Heart right ventricle (tissue), 16 donors: ENCODE measurements around the gene TAGLN3. TPM values are rescaled to one million over a fixed set of nuclear protein-coding genes. Genes with fewer than 3 reads are reported as not detected.

Experiments used
- ATAC-seq, 8 donors: fragments of 200-7000 bp; cut with Tn5 transposase; one replicate each; pipeline ENCODE4 v1.9.1; 2020; ENCODE audit warnings: mild to moderate bottlenecking in 8 of 8, moderate library complexity in 8 of 8, moderate number of reproducible peaks in 1 of 8
- DNase-seq, 2 donors: peaks; one replicate each; pipeline ENCODE4 v3.0.0-alpha.2; 2020
- H3K27ac ChIP-seq, 10 donors: fragments of 200-600 bp; sonication (generic) in 2 of 10; one replicate each; pipeline versions ENCODE4 v1.5.0 to v1.8.0; 2020 to 2022; ENCODE audit warnings: mild to moderate bottlenecking in 3 of 10
- H3K27me3 ChIP-seq, 7 donors: fragments of 200-600 bp; one replicate each; pipeline ENCODE4 v1.8.0; 2021 to 2022; ENCODE audit warnings: mild to moderate bottlenecking in 2 of 7
- H3K36me3 ChIP-seq, 9 donors: fragments of 200-600 bp; sonication (generic) in 1 of 9; one replicate each; pipeline versions ENCODE4 v1.5.0 to v1.8.0; 2020 to 2022; ENCODE audit warnings: mild to moderate bottlenecking in 2 of 9
- H3K4me1 ChIP-seq, 9 donors: fragments of 200-600 bp; sonication (generic) in 1 of 9; one replicate each; pipeline versions ENCODE4 v1.5.0 to v1.8.0; 2020 to 2022; ENCODE audit warnings: mild to moderate bottlenecking in 4 of 9
- H3K4me3 ChIP-seq, 10 donors: fragments of 200-600 bp; sonication (generic) in 2 of 10; one replicate each; pipeline versions ENCODE4 v1.5.0 to v1.8.0; 2020 to 2022; ENCODE audit warnings: mild to moderate bottlenecking in 7 of 10, moderate library complexity in 2 of 10
- H3K9me3 ChIP-seq, 11 donors: fragments of 200-600 bp in 10 of 11; sonication (generic) in 2 of 11; one replicate each; pipeline versions ENCODE4 v1.5.0 to v1.8.0; 2013 to 2022; ENCODE audit warnings: mild to moderate bottlenecking in 2 of 11, control low read depth in 1 of 11, moderate library complexity in 1 of 11
- WGBS, 2 donors: extraction: QIAGEN DNeasy Blood & Tissue Kit; methylation state at CpG; one replicate each; pipeline ENCODE4 v1.1.7; 2013; ENCODE audit warnings: inconsistent platforms in 1 of 2; 5-methylcytosine and 5-hydroxymethylcytosine counted together
- intact Hi-C, 10 donors: fragments of 100-400 bp; cut with DNase I; formaldehyde crosslinking; loops; one replicate each; pipeline versions ENCODE4 v1.11.1 to v1.14.2; 2022
- long read RNA-seq, 3 donors: library from polyadenylated mRNA; unstranded; transcript quantifications; one replicate each; pipeline ENCODE4 v2.0.0, GENCODE V29; 2020 to 2021
- polyA plus RNA-seq, 2 donors: library from polyadenylated mRNA; stranded (reverse); fragments of 200-250 nt; gene quantifications; one replicate each; pipeline ENCODE4 v1.2.3, GENCODE V29; 2013
- total RNA-seq, 10 donors: library from RNA; stranded (reverse); fragmentation: NEBNext Ultra II Directional in 3 of 10; extraction: Animal tissue kit (Norgen Biotek cat#: 25700) in 3 of 10; gene quantifications; one replicate each; pipeline versions ENCODE4 v1.2.1 to v1.2.4, GENCODE V29; 2021 to 2023
- TF ChIP-seq, protein P1 (sequence below), 9 donors: fragments of 200-600 bp; sonication (generic) in 2 of 9; IDR thresholded peaks; one replicate each; pipeline versions ENCODE4 v1.5.0 to v1.8.0; 2021 to 2022; ENCODE audit warnings: antibody characterized with exemption in 9 of 9, mild to moderate bottlenecking in 5 of 9, moderate library complexity in 1 of 9
- donor health status: Arrhythmogenic right ventricular cardiomyopathy.
- donor health status: ischemic (EF 13 %, LVEDD 7.1; RV severe dilation, severe dysfunction).
- donor health status: healthy with polysubstance abuse.
- donor health status: DM: no; HTN: yes; CAD: no.
- donor health status: DM: no; HTN: no; CAD: no.
- donor health status: ischemic (EF 25% LVEDD 6.9; RV normal size, moderate dysfunction).
- donor health status: ischemic (EF 25% LVEDD 5.7; RV mildly dilated, moderate dysfunction).
- donor health status: healthy.
- donor health status: DM: yes; HTN: yes; CAD: no.
- donor health status: Ischemic cardiomyopathy.
- donor health status: ischemic (EF 35%, LVEDD 5.7; RV mildly dilated, moderate dysfunction).
- donor health status: nonischemic (EF 11% LVEDD 7.7; RV severe dilation, severe dysfunction).
- donor health status: DM: yes; HTN: yes; CAD: no.
- donor health status: PGD.
- donor health status: ischemic (EF 29% LVEDD 5.4; RV normal size, mild dysfunction).
- donor health status: nonischemic (EF 23%, LVEDD 6.1; RV moderate dilation, normal function).

The TAGLN3 gene
- total RNA-seq (1 to 10 TPM in 2 of 10 donors, under 1 TPM in 5, not detected in 3; 0.36 to 1.1 (median 0.58) TPM), polyA plus RNA-seq (under 1 TPM; 0.10 to 0.66 TPM)
- long read RNA-seq, donor 1, result 0 reads
- long read RNA-seq, donor 2, result 0 reads
- long read RNA-seq, donor 3, result 0 reads

- peak in 1 of 2 donors; percentile 12 for DNase-seq
- H3K27me3 ChIP-seq, result peaks cover 0 to 30% (median 0%) of the 10 kb centered on the region in 7 donors
- H3K4me1 ChIP-seq, result peaks cover 0 to 23% (median 13%) of the 10 kb centered on the region in 9 donors
- no peaks in the 10 kb centered on the region for H3K9me3 ChIP-seq
- peak in 7 of 8 donors; percentile 28 to 72 (median 56) for ATAC-seq
- H3K27ac ChIP-seq, result no peak within 1 kb of the TSS
- intact Hi-C loops, result loop anchor here in 1 of 10 donors (10.0 kb wide), 1 partner anchor 46 kb away; no protein-coding TSS in a partner anchor
- 2 to 5% methylated on average over 30 of the region's 30 CpGs for WGBS, 2 donors
- TF ChIP-seq, protein P1, sequence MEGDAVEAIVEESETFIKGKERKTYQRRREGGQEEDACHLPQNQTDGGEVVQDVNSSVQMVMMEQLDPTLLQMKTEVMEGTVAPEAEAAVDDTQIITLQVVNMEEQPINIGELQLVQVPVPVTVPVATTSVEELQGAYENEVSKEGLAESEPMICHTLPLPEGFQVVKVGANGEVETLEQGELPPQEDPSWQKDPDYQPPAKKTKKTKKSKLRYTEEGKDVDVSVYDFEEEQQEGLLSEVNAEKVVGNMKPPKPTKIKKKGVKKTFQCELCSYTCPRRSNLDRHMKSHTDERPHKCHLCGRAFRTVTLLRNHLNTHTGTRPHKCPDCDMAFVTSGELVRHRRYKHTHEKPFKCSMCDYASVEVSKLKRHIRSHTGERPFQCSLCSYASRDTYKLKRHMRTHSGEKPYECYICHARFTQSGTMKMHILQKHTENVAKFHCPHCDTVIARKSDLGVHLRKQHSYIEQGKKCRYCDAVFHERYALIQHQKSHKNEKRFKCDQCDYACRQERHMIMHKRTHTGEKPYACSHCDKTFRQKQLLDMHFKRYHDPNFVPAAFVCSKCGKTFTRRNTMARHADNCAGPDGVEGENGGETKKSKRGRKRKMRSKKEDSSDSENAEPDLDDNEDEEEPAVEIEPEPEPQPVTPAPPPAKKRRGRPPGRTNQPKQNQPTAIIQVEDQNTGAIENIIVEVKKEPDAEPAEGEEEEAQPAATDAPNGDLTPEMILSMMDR (IDR thresholded peaks at IDR 0.05), result no peak
- H3K36me3 ChIP-seq, result peaks cover 0 to 1% (median 0%) of the 10 kb centered on the region in 9 donors
- H3K4me3 ChIP-seq, result peak within 1 kb of the TSS in 9 of 10 donors; percentile 26 to 57 (median 48)
Measured at GRCh38 chr3:111998636-111999483, at the start of gene TAGLN3. TAGLN3 (plus strand) TSS chr3:111998922; CDS start chr3:111999423, 501 bp downstream.

DNA sequence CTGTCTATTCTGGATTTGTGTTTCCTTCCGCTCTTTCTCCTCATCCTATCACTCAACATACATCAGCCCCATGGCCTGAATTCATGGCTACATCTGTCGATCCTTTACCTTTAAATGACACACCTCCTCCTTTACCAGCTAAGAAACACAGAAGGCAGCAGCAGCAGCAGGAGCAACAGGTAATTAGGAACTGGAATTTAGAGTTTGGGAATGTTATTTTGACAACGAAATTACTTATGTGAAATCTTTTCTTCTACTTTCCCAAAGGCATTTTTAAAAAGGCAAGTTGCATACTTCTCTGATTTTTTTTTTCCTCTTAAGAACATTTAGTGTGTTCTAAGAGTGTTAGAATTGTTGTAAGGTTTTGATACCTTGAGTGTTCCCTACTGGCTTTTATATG is 49.0 kb upstream of the TAGLN3 start:
- ATAC-seq, result no peak
- Histone ChIP-seq H3K27me3 (no peaks in the 10 kb centered on the region), H3K4me3 (no peak overlapping the region), H3K4me1 (peaks cover 0 to 24% (median 0%) of the 10 kb centered on the region in 9 donors), H3K36me3 (peaks cover 0 to 92% (median 41%) of the 10 kb centered on the region in 9 donors), H3K27ac (no peak overlapping the region), H3K9me3 (no peaks in the 10 kb centered on the region)
- DNase-seq, result no peak
- intact Hi-C loops, result no loop called here
- 84 to 86% methylated on average over 3 of the region's 3 CpGs for WGBS, 2 donors
- TF ChIP-seq, protein P1 (IDR thresholded peaks at IDR 0.05), result no peak

DNA sequence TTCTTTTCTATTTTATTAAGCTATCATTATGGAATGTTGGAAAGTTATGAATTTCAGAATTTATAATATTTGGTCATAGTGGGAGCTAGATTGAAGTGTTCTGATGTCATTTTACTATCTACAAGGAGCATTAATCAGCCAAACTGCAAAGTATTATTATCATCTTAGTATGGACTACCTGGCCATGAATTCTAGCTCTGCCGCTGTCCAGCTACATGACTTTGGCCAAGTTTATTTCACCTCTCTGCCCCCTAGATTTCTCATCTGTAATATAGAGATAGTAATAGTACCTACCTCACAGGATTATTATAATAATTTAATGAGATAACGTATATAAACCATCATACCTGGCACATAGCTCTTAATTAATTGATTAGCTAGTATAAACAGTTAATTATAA is 47.7 kb upstream of the TAGLN3 start:
- ATAC-seq (no peak), DNase-seq (no peak)
- 90 to 93% methylated on average over 2 of the region's 2 CpGs for WGBS, 2 donors
- Histone ChIP-seq H3K4me3 (no peak overlapping the region), H3K9me3 (no peaks in the 10 kb centered on the region), H3K4me1 (peaks cover 0 to 25% (median 0%) of the 10 kb centered on the region in 9 donors), H3K36me3 (peaks cover 0 to 92% (median 33%) of the 10 kb centered on the region in 9 donors), H3K27ac (no peak overlapping the region), H3K27me3 (no peaks in the 10 kb centered on the region)
- TF ChIP-seq, protein P1 (IDR thresholded peaks at IDR 0.05), result no peak
- intact Hi-C loops, result no loop called here

DNA sequence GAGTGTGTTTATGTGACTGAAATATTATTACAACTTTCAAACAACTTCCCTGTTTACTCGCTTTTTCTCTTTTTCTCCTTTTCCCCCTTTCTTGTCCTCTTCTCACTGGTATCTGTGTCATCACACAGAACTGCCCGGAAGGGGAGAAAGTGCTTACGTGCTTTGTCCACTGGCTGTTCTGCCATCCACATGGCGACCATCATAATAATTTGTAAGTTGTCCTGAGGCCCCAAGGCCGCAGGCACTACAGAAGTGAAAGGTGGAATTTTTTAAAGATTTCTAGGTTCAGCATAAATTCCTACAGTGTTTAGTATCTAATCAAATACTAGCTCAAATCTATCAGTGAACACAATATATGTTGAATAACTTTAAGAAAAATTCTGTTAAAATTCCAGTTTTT is 46.6 kb upstream of the TAGLN3 start:
- ATAC-seq (no peak), DNase-seq (no peak)
- Histone ChIP-seq H3K27ac (no peak overlapping the region), H3K36me3 (peaks cover 0 to 92% (median 30%) of the 10 kb centered on the region in 9 donors), H3K4me1 (peaks cover 0 to 33% (median under 1%) of the 10 kb centered on the region in 9 donors), H3K9me3 (no peaks in the 10 kb centered on the region), H3K4me3 (no peak overlapping the region), H3K27me3 (no peaks in the 10 kb centered on the region)
- 91 to 93% methylated on average over 5 of the region's 5 CpGs for WGBS, 2 donors
- TF ChIP-seq, protein P1 (IDR thresholded peaks at IDR 0.05), result no peak
- intact Hi-C loops, result no loop called here
